ENCODE measurements around the gene SEC61B. TPM values are rescaled to one million over a fixed set of nuclear protein-coding genes. Genes with fewer than 3 reads are reported as not detected.

The SEC61B gene
- total and polyA plus RNA-seq, 2 experiments from 2014 or later: 133 to 602 TPM

DNA sequence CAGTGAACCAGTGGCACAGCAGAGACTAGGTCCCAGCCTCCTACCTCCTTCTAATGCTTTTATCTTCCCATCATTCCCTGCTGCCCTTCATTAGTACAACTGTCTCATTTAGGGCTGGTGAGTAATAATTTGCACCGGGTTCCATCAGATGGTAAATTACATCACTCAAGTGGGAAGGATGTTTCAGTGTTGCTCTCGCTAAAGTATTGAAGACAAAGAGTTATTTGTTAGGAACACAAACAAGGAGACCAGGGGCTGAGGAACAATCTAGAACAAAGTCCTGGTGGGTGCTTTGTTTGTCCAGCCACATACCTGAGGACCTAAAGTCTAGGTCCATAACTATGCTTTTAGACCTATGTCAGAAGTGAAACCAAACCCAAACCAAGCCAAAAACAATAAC, 52.4 kb downstream of the SEC61B start (continued):
- TF ChIP-seq, protein P1, sequence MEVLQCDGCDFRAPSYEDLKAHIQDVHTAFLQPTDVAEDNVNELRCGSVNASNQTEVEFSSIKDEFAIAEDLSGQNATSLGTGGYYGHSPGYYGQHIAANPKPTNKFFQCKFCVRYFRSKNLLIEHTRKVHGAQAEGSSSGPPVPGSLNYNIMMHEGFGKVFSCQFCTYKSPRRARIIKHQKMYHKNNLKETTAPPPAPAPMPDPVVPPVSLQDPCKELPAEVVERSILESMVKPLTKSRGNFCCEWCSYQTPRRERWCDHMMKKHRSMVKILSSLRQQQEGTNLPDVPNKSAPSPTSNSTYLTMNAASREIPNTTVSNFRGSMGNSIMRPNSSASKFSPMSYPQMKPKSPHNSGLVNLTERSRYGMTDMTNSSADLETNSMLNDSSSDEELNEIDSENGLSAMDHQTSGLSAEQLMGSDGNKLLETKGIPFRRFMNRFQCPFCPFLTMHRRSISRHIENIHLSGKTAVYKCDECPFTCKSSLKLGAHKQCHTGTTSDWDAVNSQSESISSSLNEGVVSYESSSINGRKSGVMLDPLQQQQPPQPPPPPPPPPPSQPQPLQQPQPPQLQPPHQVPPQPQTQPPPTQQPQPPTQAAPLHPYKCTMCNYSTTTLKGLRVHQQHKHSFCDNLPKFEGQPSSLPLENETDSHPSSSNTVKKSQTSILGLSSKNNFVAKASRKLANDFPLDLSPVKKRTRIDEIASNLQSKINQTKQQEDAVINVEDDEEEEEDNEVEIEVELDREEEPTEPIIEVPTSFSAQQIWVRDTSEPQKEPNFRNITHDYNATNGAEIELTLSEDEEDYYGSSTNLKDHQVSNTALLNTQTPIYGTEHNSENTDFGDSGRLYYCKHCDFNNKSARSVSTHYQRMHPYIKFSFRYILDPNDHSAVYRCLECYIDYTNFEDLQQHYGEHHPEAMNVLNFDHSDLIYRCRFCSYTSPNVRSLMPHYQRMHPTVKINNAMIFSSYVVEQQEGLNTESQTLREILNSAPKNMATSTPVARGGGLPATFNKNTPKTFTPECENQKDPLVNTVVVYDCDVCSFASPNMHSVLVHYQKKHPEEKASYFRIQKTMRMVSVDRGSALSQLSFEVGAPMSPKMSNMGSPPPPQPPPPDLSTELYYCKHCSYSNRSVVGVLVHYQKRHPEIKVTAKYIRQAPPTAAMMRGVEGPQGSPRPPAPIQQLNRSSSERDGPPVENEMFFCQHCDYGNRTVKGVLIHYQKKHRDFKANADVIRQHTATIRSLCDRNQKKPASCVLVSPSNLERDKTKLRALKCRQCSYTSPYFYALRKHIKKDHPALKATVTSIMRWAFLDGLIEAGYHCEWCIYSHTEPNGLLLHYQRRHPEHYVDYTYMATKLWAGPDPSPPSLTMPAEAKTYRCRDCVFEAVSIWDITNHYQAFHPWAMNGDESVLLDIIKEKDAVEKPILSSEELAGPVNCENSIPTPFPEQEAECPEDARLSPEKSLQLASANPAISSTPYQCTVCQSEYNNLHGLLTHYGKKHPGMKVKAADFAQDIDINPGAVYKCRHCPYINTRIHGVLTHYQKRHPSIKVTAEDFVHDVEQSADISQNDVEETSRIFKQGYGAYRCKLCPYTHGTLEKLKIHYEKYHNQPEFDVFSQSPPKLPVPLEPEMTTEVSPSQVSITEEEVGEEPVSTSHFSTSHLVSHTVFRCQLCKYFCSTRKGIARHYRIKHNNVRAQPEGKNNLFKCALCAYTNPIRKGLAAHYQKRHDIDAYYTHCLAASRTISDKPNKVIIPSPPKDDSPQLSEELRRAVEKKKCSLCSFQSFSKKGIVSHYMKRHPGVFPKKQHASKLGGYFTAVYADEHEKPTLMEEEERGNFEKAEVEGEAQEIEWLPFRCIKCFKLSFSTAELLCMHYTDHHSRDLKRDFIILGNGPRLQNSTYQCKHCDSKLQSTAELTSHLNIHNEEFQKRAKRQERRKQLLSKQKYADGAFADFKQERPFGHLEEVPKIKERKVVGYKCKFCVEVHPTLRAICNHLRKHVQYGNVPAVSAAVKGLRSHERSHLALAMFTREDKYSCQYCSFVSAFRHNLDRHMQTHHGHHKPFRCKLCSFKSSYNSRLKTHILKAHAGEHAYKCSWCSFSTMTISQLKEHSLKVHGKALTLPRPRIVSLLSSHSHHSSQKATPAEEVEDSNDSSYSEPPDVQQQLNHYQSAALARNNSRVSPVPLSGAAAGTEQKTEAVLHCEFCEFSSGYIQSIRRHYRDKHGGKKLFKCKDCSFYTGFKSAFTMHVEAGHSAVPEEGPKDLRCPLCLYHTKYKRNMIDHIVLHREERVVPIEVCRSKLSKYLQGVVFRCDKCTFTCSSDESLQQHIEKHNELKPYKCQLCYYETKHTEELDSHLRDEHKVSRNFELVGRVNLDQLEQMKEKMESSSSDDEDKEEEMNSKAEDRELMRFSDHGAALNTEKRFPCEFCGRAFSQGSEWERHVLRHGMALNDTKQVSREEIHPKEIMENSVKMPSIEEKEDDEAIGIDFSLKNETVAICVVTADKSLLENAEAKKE (CRISPR knock-in tag; IDR thresholded peaks at IDR 0.05): no peak
- TF ChIP-seq EZH2phosphoT487 (IDR thresholded peaks at IDR 0.05; ENCODE audit: unreplicated experiment): no peak
- TF ChIP-seq POLR2AphosphoS5 (IDR thresholded peaks at IDR 0.05; ENCODE audit: low read depth): no peak
- TF ChIP-seq EZH2 (IDR thresholded peaks at IDR 0.05; ENCODE audit: low read depth, unreplicated experiment): no peak
- no peak for TF ChIP-seq ZNF114 (CRISPR knock-in tag; IDR thresholded peaks at IDR 0.05)

Small RNAs within 50 kb of the gene (small RNA-seq; reads per million reads assigned to genes)
- gene RN7SL794P (ENCODE audit: low replicate concordance): not detected

Other genes with a start within 250 kb of the SEC61B start
- 39.5 and 40.2 TPM in 2 replicates for gene TGFBR1, start 117.2 kb upstream of the SEC61B start, total RNA-seq (2014; rRNA removed; shearing (Covaris generic))
- gene TGFBR1, start 117.2 kb upstream of the SEC61B start, polyA plus RNA-seq (2016; fragmentation: Nextera tagmentation; extraction: Ambion mirVana): 8.3 and 9.3 TPM in 2 replicates
- gene ALG2, start 340 bp upstream of the SEC61B start, total RNA-seq (2014; rRNA removed; shearing (Covaris generic)): 34.3 and 39.7 TPM in 2 replicates
- gene ALG2, start 340 bp upstream of the SEC61B start, polyA plus RNA-seq (2016; fragmentation: Nextera tagmentation; extraction: Ambion mirVana): 28.8 and 31.5 TPM in 2 replicates